ENCODE data around the gene KIAA0319L. TPM values are rescaled to one million over a fixed set of nuclear protein-coding genes. Genes with fewer than 3 reads are reported as not detected.

Gene KIAA0319L
- total and polyA plus RNA-seq, 2 experiments from 2014 or later, result 27.2 to 75.1 TPM

- Mint-ChIP-seq H3K4me1 (no peaks in the 10 kb centered on the region), H3K9me3 (no peaks in the 10 kb centered on the region), H3K4me3 (no peak overlapping the region), H3K27ac (no peak overlapping the region), H3K27me3 (ENCODE audit: insufficient read depth, low read depth, poor library complexity) (peaks cover 11% of the 10 kb centered on the region), H3K36me3 (ENCODE audit: low read depth) (peaks cover 56% of the 10 kb centered on the region)
- H3K4me1 ChIP-seq (ENCODE audit: insufficient read depth), result no peaks in the 10 kb centered on the region
- H3F3A ChIP-seq (replicated peaks; ENCODE audit: low read depth), result no peaks in the 10 kb centered on the region
- DNase-seq (ENCODE audit: low spot score) (no peak), ATAC-seq (no peak)
- H4K20me1 ChIP-seq (replicated peaks; ENCODE audit: insufficient read depth), result no peaks in the 10 kb centered on the region; the same call in 1 of the 2 replicates
- H3K79me2 ChIP-seq (replicated peaks; ENCODE audit: insufficient read depth), result no peaks in the 10 kb centered on the region
- TF ChIP-seq ZNF331 (CRISPR knock-in tag; IDR thresholded peaks at IDR 0.05; ENCODE audit: low read depth), result no peak
- TF ChIP-seq, protein P1, sequence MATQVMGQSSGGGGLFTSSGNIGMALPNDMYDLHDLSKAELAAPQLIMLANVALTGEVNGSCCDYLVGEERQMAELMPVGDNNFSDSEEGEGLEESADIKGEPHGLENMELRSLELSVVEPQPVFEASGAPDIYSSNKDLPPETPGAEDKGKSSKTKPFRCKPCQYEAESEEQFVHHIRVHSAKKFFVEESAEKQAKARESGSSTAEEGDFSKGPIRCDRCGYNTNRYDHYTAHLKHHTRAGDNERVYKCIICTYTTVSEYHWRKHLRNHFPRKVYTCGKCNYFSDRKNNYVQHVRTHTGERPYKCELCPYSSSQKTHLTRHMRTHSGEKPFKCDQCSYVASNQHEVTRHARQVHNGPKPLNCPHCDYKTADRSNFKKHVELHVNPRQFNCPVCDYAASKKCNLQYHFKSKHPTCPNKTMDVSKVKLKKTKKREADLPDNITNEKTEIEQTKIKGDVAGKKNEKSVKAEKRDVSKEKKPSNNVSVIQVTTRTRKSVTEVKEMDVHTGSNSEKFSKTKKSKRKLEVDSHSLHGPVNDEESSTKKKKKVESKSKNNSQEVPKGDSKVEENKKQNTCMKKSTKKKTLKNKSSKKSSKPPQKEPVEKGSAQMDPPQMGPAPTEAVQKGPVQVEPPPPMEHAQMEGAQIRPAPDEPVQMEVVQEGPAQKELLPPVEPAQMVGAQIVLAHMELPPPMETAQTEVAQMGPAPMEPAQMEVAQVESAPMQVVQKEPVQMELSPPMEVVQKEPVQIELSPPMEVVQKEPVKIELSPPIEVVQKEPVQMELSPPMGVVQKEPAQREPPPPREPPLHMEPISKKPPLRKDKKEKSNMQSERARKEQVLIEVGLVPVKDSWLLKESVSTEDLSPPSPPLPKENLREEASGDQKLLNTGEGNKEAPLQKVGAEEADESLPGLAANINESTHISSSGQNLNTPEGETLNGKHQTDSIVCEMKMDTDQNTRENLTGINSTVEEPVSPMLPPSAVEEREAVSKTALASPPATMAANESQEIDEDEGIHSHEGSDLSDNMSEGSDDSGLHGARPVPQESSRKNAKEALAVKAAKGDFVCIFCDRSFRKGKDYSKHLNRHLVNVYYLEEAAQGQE (IDR thresholded peaks at IDR 0.05; ENCODE audit: unreplicated experiment), result no peak
- no peak for TF ChIP-seq STAT1 (IDR thresholded peaks at IDR 0.05; ENCODE audit: unreplicated experiment)
- no peak for TF ChIP-seq EZH2phosphoT487 (IDR thresholded peaks at IDR 0.05; ENCODE audit: unreplicated experiment)
- no peak for TF ChIP-seq ZNF114 (CRISPR knock-in tag; IDR thresholded peaks at IDR 0.05)
- TF ChIP-seq CREB1 (CRISPR knock-in tag; IDR thresholded peaks at IDR 0.05; ENCODE audit: low read depth), result no peak
- TF ChIP-seq, protein P2, sequence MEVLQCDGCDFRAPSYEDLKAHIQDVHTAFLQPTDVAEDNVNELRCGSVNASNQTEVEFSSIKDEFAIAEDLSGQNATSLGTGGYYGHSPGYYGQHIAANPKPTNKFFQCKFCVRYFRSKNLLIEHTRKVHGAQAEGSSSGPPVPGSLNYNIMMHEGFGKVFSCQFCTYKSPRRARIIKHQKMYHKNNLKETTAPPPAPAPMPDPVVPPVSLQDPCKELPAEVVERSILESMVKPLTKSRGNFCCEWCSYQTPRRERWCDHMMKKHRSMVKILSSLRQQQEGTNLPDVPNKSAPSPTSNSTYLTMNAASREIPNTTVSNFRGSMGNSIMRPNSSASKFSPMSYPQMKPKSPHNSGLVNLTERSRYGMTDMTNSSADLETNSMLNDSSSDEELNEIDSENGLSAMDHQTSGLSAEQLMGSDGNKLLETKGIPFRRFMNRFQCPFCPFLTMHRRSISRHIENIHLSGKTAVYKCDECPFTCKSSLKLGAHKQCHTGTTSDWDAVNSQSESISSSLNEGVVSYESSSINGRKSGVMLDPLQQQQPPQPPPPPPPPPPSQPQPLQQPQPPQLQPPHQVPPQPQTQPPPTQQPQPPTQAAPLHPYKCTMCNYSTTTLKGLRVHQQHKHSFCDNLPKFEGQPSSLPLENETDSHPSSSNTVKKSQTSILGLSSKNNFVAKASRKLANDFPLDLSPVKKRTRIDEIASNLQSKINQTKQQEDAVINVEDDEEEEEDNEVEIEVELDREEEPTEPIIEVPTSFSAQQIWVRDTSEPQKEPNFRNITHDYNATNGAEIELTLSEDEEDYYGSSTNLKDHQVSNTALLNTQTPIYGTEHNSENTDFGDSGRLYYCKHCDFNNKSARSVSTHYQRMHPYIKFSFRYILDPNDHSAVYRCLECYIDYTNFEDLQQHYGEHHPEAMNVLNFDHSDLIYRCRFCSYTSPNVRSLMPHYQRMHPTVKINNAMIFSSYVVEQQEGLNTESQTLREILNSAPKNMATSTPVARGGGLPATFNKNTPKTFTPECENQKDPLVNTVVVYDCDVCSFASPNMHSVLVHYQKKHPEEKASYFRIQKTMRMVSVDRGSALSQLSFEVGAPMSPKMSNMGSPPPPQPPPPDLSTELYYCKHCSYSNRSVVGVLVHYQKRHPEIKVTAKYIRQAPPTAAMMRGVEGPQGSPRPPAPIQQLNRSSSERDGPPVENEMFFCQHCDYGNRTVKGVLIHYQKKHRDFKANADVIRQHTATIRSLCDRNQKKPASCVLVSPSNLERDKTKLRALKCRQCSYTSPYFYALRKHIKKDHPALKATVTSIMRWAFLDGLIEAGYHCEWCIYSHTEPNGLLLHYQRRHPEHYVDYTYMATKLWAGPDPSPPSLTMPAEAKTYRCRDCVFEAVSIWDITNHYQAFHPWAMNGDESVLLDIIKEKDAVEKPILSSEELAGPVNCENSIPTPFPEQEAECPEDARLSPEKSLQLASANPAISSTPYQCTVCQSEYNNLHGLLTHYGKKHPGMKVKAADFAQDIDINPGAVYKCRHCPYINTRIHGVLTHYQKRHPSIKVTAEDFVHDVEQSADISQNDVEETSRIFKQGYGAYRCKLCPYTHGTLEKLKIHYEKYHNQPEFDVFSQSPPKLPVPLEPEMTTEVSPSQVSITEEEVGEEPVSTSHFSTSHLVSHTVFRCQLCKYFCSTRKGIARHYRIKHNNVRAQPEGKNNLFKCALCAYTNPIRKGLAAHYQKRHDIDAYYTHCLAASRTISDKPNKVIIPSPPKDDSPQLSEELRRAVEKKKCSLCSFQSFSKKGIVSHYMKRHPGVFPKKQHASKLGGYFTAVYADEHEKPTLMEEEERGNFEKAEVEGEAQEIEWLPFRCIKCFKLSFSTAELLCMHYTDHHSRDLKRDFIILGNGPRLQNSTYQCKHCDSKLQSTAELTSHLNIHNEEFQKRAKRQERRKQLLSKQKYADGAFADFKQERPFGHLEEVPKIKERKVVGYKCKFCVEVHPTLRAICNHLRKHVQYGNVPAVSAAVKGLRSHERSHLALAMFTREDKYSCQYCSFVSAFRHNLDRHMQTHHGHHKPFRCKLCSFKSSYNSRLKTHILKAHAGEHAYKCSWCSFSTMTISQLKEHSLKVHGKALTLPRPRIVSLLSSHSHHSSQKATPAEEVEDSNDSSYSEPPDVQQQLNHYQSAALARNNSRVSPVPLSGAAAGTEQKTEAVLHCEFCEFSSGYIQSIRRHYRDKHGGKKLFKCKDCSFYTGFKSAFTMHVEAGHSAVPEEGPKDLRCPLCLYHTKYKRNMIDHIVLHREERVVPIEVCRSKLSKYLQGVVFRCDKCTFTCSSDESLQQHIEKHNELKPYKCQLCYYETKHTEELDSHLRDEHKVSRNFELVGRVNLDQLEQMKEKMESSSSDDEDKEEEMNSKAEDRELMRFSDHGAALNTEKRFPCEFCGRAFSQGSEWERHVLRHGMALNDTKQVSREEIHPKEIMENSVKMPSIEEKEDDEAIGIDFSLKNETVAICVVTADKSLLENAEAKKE (CRISPR knock-in tag; IDR thresholded peaks at IDR 0.05), result no peak
- TF ChIP-seq NANOG (IDR thresholded peaks at IDR 0.05; ENCODE audit: borderline replicate concordance), result no peak
- no peak for TF ChIP-seq POLR2AphosphoS5 (IDR thresholded peaks at IDR 0.05; ENCODE audit: low read depth)
- TF ChIP-seq EZH2 (IDR thresholded peaks at IDR 0.05; ENCODE audit: low read depth, unreplicated experiment), result no peak
- no peak overlapping the region for H3K27ac ChIP-seq (ENCODE audit: low read depth)
- H3K4me3 ChIP-seq, result no peak overlapping the region
- H3K4me2 ChIP-seq, result no peak overlapping the region
- peaks cover 17% of the 10 kb centered on the region; the same call in 1 of the 2 replicates for H3K36me3 ChIP-seq (ENCODE audit: insufficient read depth)
- H3K9me2 ChIP-seq (ENCODE audit: insufficient read depth), result no peaks in the 10 kb centered on the region
- no peak overlapping the region for H2AFZ ChIP-seq
- no peaks in the 10 kb centered on the region for H3K27me3 ChIP-seq (ENCODE audit: insufficient read depth)
These were observed 117.6 kb downstream of the KIAA0319L start for GRCh38 chr1:35439626-35440025.

All from GM23338 (cell line).